HEK293T (cell line): ENCODE results near the gene ESPN.

Experiments
- ARNT ChIP-seq: fragments of 450-650 bp; IDR thresholded peaks from 2 replicates; pipeline ENCODE4 v1.6.1; 2017; ENCODE audit warnings: mild to moderate bottlenecking
- BHLHE40 ChIP-seq: fragments of 450-650 bp; IDR thresholded peaks from 2 replicates; pipeline ENCODE4 v1.6.1; 2016; ENCODE audit warnings: mild to moderate bottlenecking, moderate library complexity, borderline replicate concordance
- FOXK2 ChIP-seq: fragments of 450-650 bp; IDR thresholded peaks from 2 replicates; pipeline ENCODE4 v1.6.1; 2016; ENCODE audit warnings: mild to moderate bottlenecking
- L3MBTL2 ChIP-seq: fragments of 450-650 bp; conservative IDR thresholded peaks from 2 replicates; pipeline ENCODE4 v1.6.1; 2016; ENCODE audit warnings: mild to moderate bottlenecking
- PKNOX1 ChIP-seq: fragments of 450-650 bp; IDR thresholded peaks from 2 replicates; pipeline ENCODE4 v1.6.1; 2016
- SUZ12 ChIP-seq: fragments of 450-650 bp; IDR thresholded peaks from 2 replicates; pipeline ENCODE4 v1.6.1; 2016; ENCODE audit warnings: mild to moderate bottlenecking

GRCh38 chr1:6495540-6496364 lies 71.2 kb downstream of the ESPN start:
- TF ChIP-seq BHLHE40 (no peak), FOXK2 (no peak), PKNOX1 (no peak), ARNT (no peak), L3MBTL2 (no peak), SUZ12 (no peak)
